Lung (tissue), 12 donors: ENCODE results near the gene VWA5B1. TPM values are rescaled to one million over a fixed set of nuclear protein-coding genes. Genes with fewer than 3 reads are reported as not detected.

Experiments
- ATAC-seq: fragments of 200-7000 bp; cut with Tn5 transposase; one replicate; pipeline ENCODE4 v1.9.1; 2020; ENCODE audit warnings: moderate number of reproducible peaks; ENCODE audit not compliant: insufficient read depth, low FRiP score
- DNase-seq, 3 donors: peaks; one replicate each; pipeline ENCODE4 v3.0.0-alpha.2; 2013 to 2017
- H3K27ac ChIP-seq, 2 donors: one replicate each; pipeline ENCODE4 v1.5.1; 2013; ENCODE audit warnings: mild to moderate bottlenecking in 2 of 2, moderate library complexity in 2 of 2, control low read depth in 1 of 2, inconsistent platforms in 1 of 2, low read depth in 1 of 2, low read length in 1 of 2
- H3K27me3 ChIP-seq, 3 donors: one replicate each; pipeline ENCODE4 v1.5.1; 2013; ENCODE audit warnings: low read length in 2 of 3; ENCODE audit not compliant: control insufficient read depth in 3 of 3, insufficient read depth in 3 of 3
- H3K36me3 ChIP-seq, 4 donors: one replicate each; pipeline ENCODE4 v1.5.1; 2013; ENCODE audit warnings: low read length in 4 of 4, mild to moderate bottlenecking in 1 of 4, moderate library complexity in 1 of 4; ENCODE audit not compliant: control insufficient read depth in 4 of 4, insufficient read depth in 4 of 4
- H3K4me1 ChIP-seq, 5 donors: one replicate each; pipeline ENCODE4 v1.5.1; 2013; ENCODE audit warnings: low read length in 5 of 5, mild to moderate bottlenecking in 2 of 5, moderate library complexity in 1 of 5; ENCODE audit not compliant: control insufficient read depth in 5 of 5, insufficient read depth in 5 of 5
- H3K4me3 ChIP-seq: one replicate; pipeline ENCODE4 v1.5.1; 2013; ENCODE audit warnings: mild to moderate bottlenecking, control low read depth, moderate library complexity
- H3K9ac ChIP-seq, 2 donors: one replicate each; pipeline ENCODE4 v1.5.1; 2013; ENCODE audit warnings: low read length in 2 of 2, control low read depth in 1 of 2; ENCODE audit not compliant: insufficient read depth in 1 of 2
- H3K9me3 ChIP-seq, 4 donors: one replicate each; pipeline ENCODE4 v1.5.1; 2013; ENCODE audit warnings: low read length in 3 of 4, mild to moderate bottlenecking in 1 of 4, moderate library complexity in 1 of 4; ENCODE audit not compliant: control insufficient read depth in 4 of 4, insufficient read depth in 3 of 4
- CTCF ChIP-seq: IDR thresholded peaks from 2 replicates; pipeline ENCODE4 v1.5.1; 2012; ENCODE audit warnings: mild to moderate bottlenecking; ENCODE audit errors: control extremely low read depth, extremely low read depth
- WGBS, 2 donors: extraction: QIAGEN DNeasy Blood & Tissue Kit; methylation state at CpG; one replicate each; pipeline ENCODE4 v1.1.7; 2013; 5-methylcytosine and 5-hydroxymethylcytosine counted together
- polyA plus RNA-seq, 2 donors: library from polyadenylated mRNA; stranded (reverse); fragments of 200-250 nt; gene quantifications; one replicate each; pipeline ENCODE4 v1.2.1, GENCODE V29; 2013
- total RNA-seq, 2 donors: library from RNA; depleted of rRNA in 1 of 2; stranded (reverse); fragments of >200 nt in 1 of 2; gene quantifications; one replicate each; pipeline ENCODE4 v1.2.1, GENCODE V29; 2014 to 2021
- donor health status: control.
- donor health status: control.
- donor health status: Bipolar disorder and iron deficiency.
- donor health status: healthy.
- donor health status: DM: yes; HTN: yes; CAD: no.

The VWA5B1 gene
- total and polyA plus RNA-seq, 4 donors, result 0.02 to 0.40 (median 0.26) TPM

DNA sequence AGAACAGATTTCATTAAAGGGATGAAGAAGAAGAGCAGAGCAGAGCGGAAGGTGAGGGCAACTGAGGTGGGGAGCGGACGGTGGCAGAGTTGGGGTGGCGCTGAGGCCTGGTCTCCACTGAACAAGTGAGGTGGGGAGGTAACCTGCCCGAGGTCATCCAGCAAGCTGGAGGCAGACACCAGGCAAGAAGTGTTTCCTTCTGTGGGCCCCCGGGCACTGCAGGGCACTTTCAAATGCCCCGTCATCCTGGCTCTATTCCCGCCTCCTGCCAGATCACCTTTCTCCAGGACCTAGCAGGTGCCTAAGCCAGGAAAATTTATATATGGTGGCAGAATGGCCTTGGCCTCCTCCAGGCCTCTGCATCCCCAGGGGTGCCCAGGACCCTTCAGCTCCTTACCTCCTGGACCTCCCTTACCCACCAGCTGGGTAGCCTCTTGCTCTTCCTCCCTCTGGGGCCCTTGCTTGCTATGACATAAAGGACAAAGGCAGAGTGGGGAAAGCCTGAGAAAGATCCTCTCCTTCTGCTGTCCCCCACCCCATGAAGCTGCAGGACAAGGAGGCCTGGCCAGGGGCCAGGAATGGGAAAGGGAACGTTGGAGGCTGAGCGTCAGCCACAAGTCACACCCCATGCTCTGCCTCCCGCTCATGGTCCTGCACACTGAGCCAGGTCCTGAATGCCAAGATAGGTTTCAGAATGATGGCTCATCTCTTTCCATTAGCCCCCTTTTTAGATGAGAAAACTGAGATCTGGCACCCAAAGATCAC is 29.0 kb downstream of the VWA5B1 start:
- Histone ChIP-seq H3K36me3 (no peaks in the 10 kb centered on the region), H3K27ac (no peak overlapping the region), H3K9me3 (no peaks in the 10 kb centered on the region), H3K4me3 (no peak overlapping the region), H3K9ac (no peak overlapping the region), H3K27me3 (peaks cover 0 to 8% (median 0%) of the 10 kb centered on the region in 3 donors), H3K4me1 (peaks cover 0 to 68% (median 3%) of the 10 kb centered on the region in 5 donors)
- ATAC-seq (no peak), DNase-seq (peak; percentile 62 to 81 (median 70))
- 81 to 85% methylated on average over 11 of the region's 11 CpGs for WGBS, 2 donors
- TF ChIP-seq CTCF, result no peak

GRCh38 chr1:20320704-20321103 is 30.0 kb downstream of the VWA5B1 start:
- no peaks in the 10 kb centered on the region for H3K9me3 ChIP-seq
- no peaks in the 10 kb centered on the region for H3K36me3 ChIP-seq
- peaks cover 0 to 73% (median 3%) of the 10 kb centered on the region in 5 donors for H3K4me1 ChIP-seq
- no peak overlapping the region for H3K27ac ChIP-seq
- no peak overlapping the region for H3K4me3 ChIP-seq
- TF ChIP-seq CTCF, result no peak
- H3K9ac ChIP-seq, result no peak overlapping the region
- H3K27me3 ChIP-seq, result peaks cover 0 to 8% (median 0%) of the 10 kb centered on the region in 3 donors
- DNase-seq (no peak), ATAC-seq (no peak)
- WGBS, 2 donors, result 78 to 93% methylated on average over 6 of the region's 6 CpGs

DNA sequence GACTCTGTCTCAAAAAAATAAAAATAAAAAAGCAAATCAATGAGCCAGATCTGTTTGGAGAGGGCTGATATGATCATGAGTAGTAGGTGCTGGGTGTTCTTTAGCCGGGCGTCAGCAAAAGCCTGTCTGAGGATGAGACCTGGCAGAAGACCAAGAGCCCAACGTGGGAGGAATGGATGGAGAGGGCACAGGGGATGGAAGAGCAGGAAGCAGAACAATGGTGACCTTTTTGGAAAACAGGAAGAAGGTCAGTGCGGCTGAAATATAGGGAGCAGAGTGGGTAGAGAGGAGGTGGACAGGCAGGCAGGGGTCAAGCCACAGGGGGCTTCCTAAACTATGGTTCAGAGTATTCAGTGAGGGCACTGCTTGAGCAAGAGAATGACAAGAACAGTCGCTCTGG is 30.9 kb downstream of the VWA5B1 start:
- ATAC-seq (no peak), DNase-seq (no peak)
- Histone ChIP-seq H3K9ac (no peak overlapping the region), H3K9me3 (no peaks in the 10 kb centered on the region), H3K4me1 (peaks cover 0 to 73% (median 0%) of the 10 kb centered on the region in 5 donors), H3K36me3 (no peaks in the 10 kb centered on the region), H3K27ac (no peak overlapping the region), H3K27me3 (peaks cover 0 to 8% (median 0%) of the 10 kb centered on the region in 3 donors), H3K4me3 (no peak overlapping the region)
- no peak for TF ChIP-seq CTCF
- WGBS, 2 donors, result 42 to 46% methylated on average over 5 of the region's 5 CpGs
